Measurements from ENCODE around the gene KCNK4.

The KCNK4 gene

DNA sequence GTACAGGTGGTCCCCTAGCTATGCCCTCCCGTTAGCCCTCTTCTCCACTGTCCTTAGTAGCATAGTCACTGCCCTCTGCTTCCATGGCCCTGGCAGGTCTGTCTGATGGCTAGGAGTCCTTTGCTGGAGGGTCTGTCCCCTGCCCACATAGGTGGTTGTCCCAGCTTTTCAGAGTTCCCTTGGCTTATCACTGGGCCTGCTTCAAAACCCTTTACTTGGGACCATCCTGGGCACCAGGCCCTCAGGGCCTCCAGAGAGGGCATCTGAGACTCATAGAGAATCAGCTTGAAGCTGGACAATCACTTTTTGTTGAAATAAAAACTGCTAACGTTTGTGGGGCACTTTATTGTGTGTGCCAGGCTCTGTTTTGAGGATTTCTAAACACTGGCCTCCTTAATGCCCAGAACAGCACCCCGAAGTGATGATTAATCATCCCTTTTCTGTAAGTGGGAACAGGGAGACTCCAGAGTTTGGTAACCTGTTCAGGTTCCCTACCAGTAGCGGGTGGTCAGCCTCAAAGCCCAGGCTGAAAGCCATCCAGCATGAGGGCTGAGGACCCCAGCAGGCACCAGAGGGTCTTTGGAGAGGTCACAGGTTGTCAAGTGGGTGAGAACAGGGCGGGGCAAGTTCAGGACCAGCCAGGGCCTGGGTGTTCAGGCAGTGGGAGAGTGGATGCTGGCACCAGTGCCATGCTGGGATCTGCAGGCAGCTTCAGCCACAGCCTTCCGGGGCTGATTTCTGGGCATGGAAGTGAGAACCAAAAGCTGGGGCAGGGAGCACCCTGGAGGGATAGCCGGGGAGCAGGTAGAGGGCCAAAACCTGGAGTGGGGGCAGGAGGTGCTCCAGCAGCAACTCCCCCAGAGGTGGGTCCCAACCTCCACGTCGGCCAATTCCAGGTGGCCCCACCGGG, 495 bp upstream of the KCNK4 start:
- no peak for DNase-seq (ENCODE audit: low read depth, low spot score)

DNA sequence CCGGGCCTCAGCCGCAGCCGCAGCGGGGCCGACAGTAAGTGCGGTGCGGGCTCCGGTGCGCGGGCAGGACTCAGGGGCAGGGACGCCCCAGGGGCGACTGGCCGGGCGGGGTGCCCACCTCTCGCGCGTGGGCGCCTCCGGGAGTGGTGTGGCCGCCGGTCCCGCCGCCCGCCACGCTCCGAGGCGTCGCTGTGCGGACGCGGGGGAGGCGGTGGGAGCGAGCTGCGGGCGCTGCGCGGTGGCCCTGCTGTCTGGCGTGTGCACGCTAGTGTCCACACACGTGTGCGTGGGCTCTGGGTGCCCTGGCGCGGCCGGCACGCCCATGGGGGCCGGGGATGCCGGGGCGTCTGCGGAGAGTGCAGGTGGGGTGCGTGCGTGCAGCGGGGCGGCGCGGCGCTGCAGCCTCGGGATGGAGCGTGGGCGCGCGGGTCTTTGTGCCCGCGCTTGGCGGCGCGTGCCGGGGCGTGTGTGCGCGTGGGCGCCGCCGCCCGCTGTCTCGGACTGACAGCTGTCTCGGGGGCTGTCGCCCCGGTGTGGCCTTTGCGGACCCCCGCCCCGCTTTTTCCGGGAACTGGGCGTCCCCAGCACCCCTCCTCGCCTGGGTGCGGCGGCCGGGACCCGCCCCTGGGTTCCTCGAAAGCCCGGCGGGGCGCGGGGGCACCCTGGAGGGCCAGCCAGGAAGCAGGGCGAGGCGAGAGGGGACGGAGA, 804 bp downstream of the KCNK4 start:
- DNase-seq (ENCODE audit: low read depth, low spot score) = no peak

DNA sequence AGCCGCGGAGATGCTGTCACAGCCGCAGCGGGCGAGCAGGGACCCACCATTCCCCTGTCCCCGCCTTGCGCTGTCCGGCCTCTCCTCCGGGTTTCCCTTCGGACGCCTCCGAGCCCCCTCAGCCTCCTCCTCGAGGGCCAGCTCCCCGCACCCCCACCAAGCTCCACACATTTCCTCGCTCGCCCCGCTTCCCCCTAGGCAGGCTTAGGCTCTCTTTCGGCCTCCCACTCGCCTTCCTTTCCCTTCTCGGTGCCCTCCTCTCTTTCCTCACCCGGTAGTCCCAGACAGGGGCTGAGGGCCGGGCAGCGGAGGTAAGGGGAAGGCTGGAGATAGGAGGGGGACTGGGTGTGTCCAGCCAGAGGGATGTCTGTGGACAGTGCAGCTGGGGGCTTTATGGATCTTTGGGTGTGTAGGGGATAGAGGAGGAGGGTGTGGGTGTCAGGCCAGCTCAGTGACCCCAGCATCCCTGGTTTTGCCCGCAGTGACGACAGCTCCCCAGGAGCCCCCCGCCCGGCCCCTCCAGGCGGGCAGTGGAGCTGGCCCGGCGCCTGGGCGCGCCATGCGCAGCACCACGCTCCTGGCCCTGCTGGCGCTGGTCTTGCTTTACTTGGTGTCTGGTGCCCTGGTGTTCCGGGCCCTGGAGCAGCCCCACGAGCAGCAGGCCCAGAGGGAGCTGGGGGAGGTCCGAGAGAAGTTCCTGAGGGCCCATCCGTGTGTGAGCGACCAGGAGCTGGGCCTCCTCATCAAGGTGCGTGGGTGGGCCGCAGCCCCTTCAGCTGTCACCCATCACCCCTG, 1.6 kb downstream of the KCNK4 start:
- DNase-seq (ENCODE audit: low read depth, low spot score) = no peak

DNA sequence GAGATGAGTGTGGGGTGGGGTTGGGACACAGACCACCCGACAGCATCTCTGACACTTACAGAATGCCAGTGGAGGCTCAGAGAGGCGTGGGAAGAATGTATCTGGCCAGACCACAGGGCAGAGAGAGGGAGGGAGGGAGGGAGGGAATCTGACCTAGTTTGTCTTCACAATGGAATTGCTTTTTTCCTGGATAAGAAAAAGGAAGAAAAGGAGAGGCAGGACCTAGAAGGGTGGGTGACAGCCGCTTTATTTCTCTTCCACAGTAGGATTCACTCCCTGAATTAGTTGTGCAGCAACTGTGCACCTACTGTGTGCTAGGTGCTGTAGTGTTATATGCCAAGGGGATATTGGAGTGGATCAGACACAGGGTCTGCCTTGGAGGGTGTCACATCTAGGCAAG, 3.7 kb downstream of the KCNK4 start:
- DNase-seq (ENCODE audit: low read depth, low spot score) = peak; percentile 62

DNA sequence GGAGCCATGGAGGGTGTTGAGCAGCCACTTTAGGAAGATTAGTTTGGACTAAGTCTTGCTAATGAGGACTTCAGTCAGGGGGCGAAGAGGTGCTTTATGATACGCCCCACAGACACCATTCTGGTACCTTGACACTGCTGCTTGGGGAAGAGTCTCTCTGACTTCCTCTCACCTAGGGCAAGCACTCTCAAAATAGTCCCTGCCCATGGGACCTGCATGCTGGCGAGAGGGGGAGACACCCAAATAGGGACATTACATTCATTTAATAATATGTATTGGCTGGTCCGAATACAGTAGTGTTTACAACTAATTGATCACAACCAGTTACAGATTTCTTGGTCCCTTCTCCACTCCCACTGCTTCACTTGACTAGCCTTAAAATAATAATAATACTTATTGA, 4.7 kb downstream of the KCNK4 start:
- DNase-seq (ENCODE audit: low read depth, low spot score) = no peak

DNA sequence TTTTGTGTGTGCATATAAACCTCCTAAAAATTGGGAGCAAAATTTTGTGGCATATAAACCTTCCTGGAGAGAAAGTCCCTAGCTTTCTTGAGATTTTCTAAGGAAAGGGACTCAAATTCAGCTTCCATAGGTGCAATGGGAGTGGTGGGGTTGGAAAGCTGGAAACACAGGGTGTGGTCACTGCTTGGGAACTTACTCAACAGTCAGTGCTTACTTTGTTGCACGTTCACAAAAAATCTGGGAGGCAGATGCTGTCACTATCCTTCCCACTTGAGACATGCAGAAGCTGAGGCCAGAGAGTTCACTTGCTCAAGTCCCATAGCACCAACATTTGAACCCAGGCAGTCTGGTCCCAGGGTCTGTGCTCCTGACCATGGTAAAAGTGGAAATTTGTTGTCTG, 5.1 kb downstream of the KCNK4 start:
- DNase-seq (ENCODE audit: low read depth, low spot score) = no peak

DNA sequence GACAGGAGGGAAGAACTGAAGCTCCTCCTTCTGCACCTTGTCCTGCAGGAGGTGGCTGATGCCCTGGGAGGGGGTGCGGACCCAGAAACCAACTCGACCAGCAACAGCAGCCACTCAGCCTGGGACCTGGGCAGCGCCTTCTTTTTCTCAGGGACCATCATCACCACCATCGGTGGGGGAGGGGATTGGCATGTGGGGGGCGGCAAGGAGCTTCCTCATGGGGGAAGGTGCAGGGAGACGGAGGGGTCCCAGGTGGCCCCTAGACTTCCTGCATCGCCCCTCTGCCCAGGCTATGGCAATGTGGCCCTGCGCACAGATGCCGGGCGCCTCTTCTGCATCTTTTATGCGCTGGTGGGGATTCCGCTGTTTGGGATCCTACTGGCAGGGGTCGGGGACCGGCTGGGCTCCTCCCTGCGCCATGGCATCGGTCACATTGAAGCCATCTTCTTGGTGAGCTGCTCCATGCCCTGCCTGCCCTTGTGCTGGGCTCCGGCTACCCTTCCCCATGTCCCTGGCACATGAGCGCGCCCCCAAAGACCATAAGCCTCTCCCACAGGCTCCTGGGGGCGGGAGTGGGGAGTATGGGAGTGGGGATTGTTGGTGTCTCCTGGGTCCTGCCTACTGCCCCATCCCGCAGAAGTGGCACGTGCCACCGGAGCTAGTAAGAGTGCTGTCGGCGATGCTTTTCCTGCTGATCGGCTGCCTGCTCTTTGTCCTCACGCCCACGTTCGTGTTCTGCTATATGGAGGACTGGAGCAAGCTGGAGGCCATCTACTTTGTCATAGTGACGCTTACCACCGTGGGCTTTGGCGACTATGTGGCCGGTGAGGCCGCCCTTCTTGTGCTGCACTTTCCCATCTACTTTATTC, 6.0 kb downstream of the KCNK4 start:
- DNase-seq (ENCODE audit: low read depth, low spot score) = no peak

DNA sequence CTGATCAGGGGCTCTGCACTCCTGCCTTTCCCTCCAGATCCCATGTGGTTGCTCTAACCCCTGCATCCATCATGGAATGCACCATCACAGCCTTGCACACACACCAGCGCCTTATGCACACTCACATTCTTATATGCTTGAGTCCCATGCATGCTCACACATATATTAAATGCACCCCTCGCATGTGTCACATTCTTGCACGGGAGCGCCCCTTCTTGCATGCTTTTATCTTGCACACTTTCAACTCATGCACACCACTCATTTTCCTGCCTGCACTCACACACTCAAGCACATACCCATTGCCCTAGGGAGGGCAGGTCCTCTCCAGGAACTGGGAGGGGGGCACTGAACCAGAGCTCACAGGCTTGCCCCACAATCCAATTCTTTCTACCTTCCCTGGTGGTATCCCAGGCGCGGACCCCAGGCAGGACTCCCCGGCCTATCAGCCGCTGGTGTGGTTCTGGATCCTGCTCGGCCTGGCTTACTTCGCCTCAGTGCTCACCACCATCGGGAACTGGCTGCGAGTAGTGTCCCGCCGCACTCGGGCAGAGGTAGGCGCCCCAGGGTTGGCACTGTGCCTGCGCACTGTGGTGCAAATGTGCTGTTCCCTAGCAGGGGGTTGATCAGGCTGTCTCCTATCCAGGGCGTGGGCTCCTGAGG, 6.7 kb downstream of the KCNK4 start:
- no peak for DNase-seq (ENCODE audit: low read depth, low spot score)

DNA sequence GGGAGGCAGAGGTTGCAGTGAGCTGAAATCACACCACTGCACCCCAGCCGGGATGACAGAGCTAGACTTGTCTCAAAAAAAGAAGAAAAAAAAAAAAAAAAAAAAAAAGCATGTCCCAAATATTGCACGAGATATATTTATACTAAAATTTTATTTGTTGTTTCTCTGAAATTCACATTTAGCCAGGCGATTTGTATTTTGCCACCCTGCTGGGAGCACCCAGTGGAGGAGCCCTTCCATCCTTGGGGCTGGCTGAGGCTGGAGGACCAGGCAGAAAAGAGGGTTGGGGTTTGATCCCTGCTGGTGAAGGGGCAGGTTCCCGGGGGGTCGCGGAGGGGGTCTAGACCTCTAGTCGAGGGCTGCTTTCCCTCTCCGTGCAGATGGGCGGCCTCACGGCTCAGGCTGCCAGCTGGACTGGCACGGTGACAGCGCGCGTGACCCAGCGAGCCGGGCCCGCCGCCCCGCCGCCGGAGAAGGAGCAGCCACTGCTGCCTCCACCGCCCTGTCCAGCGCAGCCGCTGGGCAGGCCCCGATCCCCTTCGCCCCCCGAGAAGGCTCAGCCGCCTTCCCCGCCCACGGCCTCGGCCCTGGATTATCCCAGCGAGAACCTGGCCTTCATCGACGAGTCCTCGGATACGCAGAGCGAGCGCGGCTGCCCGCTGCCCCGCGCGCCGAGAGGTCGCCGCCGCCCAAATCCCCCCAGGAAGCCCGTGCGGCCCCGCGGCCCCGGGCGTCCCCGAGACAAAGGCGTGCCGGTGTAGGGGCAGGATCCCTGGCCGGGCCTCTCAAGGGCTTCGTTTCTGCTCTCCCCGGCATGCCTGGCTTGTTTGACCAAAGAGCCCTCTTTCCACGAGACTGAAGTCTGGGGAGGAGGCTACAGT, 8.1 kb downstream of the KCNK4 start:
- DNase-seq (ENCODE audit: low read depth, low spot score) = peak; percentile 63

DNA sequence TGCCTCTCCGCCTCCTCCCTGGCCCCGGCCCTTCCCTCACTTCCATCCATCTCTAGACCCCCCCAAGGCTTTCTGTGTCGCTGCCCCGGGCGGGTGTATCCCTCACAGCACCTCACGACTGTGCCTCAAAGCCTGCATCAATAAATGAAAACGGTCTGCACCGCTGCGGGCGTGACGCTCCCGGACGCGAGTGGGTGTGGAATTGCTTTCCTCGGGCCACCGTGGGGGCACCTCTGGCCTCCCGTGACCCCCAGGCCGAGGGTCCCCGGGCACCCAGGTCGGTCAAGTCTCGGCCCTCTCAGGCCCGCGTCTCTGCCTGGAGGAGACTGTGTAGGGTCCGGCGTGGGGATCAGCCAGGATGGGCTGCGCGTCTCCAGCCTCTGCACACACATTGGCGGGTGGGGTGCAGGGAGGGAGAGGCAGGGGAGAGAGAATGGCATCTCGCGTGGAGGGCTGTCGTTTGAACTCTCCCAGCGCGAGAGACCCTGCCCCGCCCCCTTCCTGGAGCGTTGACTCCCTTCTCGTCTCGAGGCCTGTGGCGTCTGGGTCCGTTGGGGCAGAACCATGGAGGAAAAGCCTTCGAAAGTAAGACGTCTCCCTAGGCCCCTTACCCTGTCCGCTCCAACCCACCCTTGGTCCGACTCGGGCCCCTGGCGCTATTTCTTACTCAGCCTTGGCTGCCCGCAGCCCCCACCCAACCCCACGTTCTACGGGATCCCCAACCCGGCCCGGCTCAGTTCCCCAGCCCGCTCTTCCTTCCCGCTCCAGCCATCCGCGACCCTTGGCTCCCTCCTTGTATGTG, 8.9 kb downstream of the KCNK4 start, which contains the start of gene CATSPERZ:
Gene CATSPERZ (plus strand): TSS at position 512 of the 802 bp plus-strand sequence. CDS start 53 bp downstream, at position 565.
- DNase-seq (ENCODE audit: low read depth, low spot score) = no peak

DNA sequence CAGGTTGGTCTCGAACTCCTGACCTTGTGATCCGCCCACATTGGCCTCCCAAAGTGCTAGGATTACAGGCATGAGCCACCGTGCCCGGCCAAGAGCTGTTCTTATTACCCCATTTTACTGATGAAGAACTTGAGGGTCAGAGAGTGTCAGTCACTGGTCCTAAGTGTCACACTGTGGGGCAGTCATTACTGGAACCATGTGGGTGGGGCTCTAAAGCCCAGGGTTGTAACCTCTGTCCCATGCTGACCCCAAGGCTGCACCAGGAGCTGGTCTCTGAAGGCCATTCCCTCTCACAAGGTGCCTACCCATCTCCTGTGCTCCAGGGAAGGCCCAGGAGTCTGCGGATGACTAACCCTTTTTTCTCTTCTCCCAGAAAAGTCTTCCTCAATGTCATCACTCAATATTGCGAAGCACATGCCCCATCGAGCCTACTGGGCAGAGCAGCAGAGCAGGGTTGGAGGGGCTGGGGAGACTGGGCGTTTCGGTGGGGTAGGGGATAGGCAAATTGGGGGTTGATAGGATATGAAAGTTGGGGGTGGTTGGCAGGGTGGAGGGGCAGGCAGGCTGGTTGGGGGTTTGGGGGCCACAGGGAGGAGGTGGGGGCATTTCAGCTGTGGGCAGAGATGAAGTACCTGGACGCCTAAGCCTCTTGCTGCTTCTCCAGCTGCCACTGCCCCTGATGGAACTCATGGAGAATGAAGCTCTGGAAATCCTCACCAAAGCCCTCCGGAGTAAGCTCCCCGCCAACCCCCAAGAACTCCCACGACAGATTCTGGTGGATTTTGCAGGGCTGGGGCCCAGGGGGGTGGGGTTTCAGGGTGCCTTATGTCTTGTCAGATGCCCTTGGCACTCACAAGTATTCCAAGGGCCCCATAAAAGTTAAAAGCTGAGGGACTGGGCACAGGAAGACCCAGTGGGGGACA, 12.3 kb downstream of the KCNK4 start:
- no peak for DNase-seq (ENCODE audit: low read depth, low spot score)

DNA sequence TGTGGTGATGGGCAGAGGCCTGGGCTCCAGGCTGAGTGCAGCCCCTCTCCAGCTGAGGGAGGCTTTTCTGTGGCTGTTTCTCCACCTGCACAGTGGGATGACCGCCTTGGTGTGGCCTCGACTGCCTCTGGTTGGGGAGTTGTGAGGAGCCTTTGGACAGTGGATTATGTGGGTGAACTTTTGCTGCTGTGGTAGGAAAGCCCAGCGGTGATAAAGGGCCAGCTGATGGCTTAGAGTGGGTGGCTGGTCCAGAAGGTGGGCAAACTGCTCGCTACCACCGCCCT, 12.9 kb downstream of the KCNK4 start:
- DNase-seq (ENCODE audit: low read depth, low spot score) = no peak

DNA sequence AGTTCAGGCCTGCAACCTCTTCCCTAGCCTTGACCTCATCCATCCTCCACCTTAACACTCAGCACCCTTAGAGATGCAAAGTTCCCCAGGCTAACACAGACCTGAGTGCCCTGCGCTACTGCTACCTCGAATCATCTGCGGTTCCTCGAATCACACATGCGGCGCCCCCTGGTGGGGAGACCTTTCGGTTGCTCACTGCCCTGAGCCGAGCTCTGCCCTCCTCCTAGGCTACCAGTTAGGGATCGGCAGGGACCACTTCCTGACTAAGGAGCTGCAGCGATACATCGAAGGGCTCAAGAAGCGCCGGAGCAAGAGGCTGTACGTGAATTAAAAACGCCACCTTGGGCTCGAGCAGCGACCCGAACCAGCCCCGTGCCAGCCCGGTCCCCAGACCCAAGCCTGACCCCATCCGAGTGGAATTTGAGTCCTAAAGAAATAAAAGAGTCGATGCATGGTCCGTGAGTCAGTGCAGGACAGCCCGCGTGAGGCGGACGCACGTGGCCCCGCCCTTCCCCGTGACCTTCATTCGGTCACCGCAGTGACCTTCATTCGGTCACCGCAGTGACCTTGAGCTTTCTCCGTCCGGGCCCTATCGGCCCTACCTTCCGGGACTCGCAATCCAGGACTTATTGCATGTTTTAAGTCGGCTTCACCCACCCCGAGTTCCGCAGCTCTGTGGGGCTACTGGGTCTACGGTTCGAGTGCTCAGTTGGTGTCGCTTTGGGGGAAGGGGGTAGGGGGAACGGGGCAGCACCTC, 13.4 kb downstream of the KCNK4 start:
- peak; percentile 94 for DNase-seq (ENCODE audit: low read depth, low spot score)

DNA sequence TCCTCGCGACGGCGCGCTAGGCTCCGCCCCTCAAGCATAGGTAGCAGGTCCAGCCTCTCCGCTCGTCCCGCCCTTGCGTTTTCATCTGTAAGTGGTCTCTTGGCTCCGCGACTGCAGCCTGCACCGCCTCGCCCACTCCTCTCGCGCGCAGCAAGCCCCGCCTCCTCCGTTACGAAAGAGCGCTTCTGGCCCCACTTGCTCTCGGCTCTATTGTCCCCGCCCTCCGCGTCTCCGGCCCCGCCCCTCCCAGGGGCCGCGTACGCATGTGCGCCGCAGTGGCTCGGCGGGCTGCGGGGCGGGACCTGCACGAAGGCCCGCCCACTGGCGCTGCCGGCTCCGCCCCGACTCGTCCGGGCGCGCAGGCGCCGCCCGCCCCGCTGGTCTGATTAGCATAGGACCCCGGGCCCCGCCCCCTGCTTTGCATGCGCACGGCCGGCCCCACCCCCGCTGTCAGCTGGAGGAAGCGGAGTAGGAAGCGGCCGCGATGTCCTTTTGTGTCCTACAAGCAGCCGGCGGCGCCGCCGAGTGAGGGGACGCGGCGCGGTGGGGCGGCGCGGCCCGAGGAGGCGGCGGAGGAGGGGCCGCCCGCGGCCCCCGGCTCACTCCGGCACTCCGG, 14.1 kb downstream of the KCNK4 start, which contains the start of gene ESRRA:
Gene ESRRA (plus strand): TSS at position 450 of the 616 bp plus-strand sequence. CDS start 1,656 bp downstream, outside the sequence.
- peak; percentile 99 for DNase-seq (ENCODE audit: low read depth, low spot score)

DNA sequence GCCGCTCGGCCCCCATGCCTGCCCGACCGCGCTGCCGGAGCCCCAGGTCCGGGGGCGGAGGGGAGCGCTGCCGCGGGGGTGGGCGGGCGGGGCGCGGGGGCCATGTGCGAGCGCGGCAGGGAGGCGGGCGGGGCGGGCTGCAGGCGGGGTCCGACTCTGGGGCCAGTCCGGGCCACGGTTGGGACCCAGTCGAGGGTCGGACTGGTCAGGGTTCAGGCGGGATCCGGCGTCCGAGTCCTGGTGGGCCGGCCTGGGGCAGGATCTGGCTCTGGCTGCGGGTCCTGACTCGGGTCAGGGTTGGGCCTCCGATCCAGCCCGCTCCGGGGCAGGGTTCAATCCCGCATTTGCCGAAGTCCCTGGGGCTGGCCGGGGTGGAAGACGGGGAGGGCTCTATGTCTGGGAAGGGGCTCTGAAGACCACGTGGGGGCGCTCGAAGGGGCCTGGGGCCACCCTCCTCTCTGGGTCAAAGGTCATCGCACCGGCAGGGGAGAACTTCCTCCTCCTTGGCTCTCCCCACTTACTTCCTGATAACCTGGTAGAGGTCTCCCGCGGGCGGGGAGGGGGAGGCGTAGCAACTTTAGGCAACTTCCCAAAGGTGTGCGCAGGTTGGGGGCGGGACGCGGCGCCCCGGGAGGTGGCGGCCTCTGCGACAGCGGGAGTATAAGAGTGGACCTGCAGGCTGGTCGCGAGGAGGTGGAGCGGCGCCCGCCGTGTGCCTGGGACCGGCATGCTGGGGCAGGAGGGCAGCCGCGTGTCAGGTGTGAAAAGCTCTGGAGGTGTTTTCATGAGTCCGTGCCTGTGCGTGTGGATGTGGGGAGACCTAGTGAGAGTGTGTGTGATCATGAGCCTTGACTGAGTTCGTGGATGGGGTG, 14.8 kb downstream of the KCNK4 start:
- DNase-seq (ENCODE audit: low read depth, low spot score) = peak; percentile 60

DNA sequence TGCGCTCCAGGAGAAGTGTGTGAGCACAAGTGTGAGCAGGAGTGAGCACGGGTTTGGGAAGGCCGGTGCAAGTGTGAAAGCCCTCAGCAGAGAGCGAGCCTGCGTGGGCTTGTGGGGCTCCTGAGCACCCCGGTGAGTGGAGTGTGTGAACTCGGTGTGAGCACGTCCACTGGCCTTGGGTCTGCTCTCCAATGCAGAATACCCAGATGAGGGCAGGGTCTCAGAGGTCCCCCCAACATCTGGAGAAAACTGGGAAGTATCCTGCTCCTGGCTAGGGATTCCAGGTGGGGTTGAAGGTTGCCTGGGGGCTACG, 15.4 kb downstream of the KCNK4 start:
- no peak for DNase-seq (ENCODE audit: low read depth, low spot score)
